HG03521 (cell line): ENCODE results near the gene FALEC.
"Not testable (repeated sequence)": the region's sequence is repeated elsewhere in the genome, so short reads cannot be mapped to it uniquely, and the experiment has no call there.

ENCODE experiments used
- ATAC-seq: cut with Tn5 transposase; IDR thresholded peaks from one replicate; pipeline ENCODE4 v1.9.1; 2021; ENCODE audit warnings: mild to moderate bottlenecking, moderate library complexity; ENCODE audit not compliant: unreplicated experiment

The FALEC gene

GRCh38 chr1:150558303-150558704, 42.8 kb downstream of the FALEC start:
- ATAC-seq, result no peak

GRCh38 chr1:150558761-150559655, 43.5 kb downstream of the FALEC start:
- ATAC-seq, result no peak

GRCh38 chr1:150559656-150560010, 44.1 kb downstream of the FALEC start:
- ATAC-seq, result no peak

GRCh38 chr1:150560011-150560438, 44.5 kb downstream of the FALEC start:
- no peak for ATAC-seq

GRCh38 chr1:150560576-150561253, 45.2 kb downstream of the FALEC start:
- peak; percentile 24 for ATAC-seq

GRCh38 chr1:150561254-150561973, 45.9 kb downstream of the FALEC start:
- no peak for ATAC-seq

GRCh38 chr1:150561974-150562445, 46.5 kb downstream of the FALEC start:
- ATAC-seq, result peak; percentile 41

GRCh38 chr1:150562446-150563339, 47.1 kb downstream of the FALEC start:
- ATAC-seq, result peak; percentile 42

GRCh38 chr1:150563340-150564038, 47.9 kb downstream of the FALEC start:
- no peak for ATAC-seq

GRCh38 chr1:150564051-150564991, 48.8 kb downstream of the FALEC start:
- ATAC-seq, result no peak

GRCh38 chr1:150565240-150565991, 49.9 kb downstream of the FALEC start:
- not testable (repeated sequence) for ATAC-seq

GRCh38 chr1:150566589-150567340, 51.2 kb downstream of the FALEC start:
- ATAC-seq, result no peak

- no peak for ATAC-seq
These were observed 51.8 kb downstream of the FALEC start for GRCh38 chr1:150567341-150567716.

- no peak for ATAC-seq
These were observed 52.4 kb downstream of the FALEC start for GRCh38 chr1:150567717-150568593.

- no peak for ATAC-seq
These were observed 53.0 kb downstream of the FALEC start for GRCh38 chr1:150568594-150568966.

GRCh38 chr1:150572918-150573647, 57.5 kb downstream of the FALEC start:
- ATAC-seq, result no peak
